EH (cell line): ENCODE data around the gene DMPK.

Experiments
- DNase-seq: peaks from one replicate; pipeline ENCODE4 v3.0.0-alpha.2; 2015; ENCODE audit warnings: low read depth

The DMPK gene

GRCh38 chr19:45785781-45786532, 3.7 kb upstream of the DMPK start:
- no peak for DNase-seq

GRCh38 chr19:45785097-45785496, 2.8 kb upstream of the DMPK start:
- no peak for DNase-seq

- DNase-seq, result no peak
Observed at GRCh38 chr19:45784096-45784495, 1.8 kb upstream of the DMPK start.

- peak; percentile 94 for DNase-seq
Observed at GRCh38 chr19:45782820-45783785, 813 bp upstream of the DMPK start.

- peak; percentile 54 for DNase-seq
Observed at GRCh38 chr19:45781214-45782161, 802 bp downstream of the DMPK start.

- DNase-seq, result peak; percentile 52
Observed at GRCh38 chr19:45780448-45781213, 1.7 kb downstream of the DMPK start.

- no peak for DNase-seq
Observed at GRCh38 chr19:45780146-45780447, 2.2 kb downstream of the DMPK start.

GRCh38 chr19:45779231-45780145, 2.8 kb downstream of the DMPK start:
- peak; percentile 63 for DNase-seq

GRCh38 chr19:45778010-45778661, 4.2 kb downstream of the DMPK start:
- DNase-seq, result no peak

GRCh38 chr19:45777395-45777961, 4.8 kb downstream of the DMPK start:
- DNase-seq, result no peak

- DNase-seq, result no peak
Observed at GRCh38 chr19:45774765-45775164, 7.5 kb downstream of the DMPK start.

- DNase-seq, result no peak
Observed at GRCh38 chr19:45773384-45773783, 8.9 kb downstream of the DMPK start.

GRCh38 chr19:45772912-45773311, 9.4 kb downstream of the DMPK start:
- DNase-seq, result no peak

GRCh38 chr19:45772130-45772840, 10.0 kb downstream of the DMPK start:
- no peak for DNase-seq

GRCh38 chr19:45771311-45771933, 10.9 kb downstream of the DMPK start:
- no peak for DNase-seq

GRCh38 chr19:45770192-45771101, 11.8 kb downstream of the DMPK start:
- DNase-seq, result peak; percentile 98

GRCh38 chr19:45769821-45770191, 12.5 kb downstream of the DMPK start:
- DNase-seq, result no peak
